Measurements from ENCODE around the gene SMIM1.

The SMIM1 gene

DNA sequence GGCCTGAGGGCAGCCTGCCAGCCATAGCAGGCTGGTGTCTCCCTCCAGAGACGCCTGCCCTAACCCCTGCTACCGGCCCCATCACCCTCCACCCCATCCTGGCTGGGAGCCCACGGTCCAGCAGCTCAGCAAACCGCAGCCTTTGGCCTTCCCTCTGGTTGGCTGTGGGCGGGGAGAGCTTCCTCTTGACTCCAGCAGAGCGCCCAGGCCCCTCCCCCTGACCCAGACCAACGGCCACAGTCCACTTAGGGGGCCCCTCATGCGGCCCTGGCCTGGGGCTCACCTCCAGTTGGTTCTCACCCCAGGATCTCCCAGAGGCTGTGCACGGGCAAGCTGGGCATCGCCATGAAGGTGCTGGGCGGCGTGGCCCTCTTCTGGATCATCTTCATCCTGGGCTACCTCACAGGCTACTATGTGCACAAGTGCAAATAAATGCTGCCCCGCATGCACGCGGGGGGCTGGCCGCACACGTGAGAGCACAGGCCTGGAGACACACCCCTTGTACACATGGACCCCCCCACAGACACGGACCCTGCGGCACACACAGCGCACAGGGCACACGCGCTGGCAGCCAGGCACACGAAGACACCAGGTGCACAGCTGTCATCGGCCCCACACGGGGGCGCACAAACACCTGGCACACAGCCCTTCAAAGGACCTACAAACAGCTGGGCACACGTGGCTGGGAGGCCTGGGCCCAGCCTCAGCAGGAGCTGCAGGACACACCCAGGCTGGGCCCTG, 3.1 kb downstream of the SMIM1 start:
- DNase-seq (ENCODE audit: low spot score) (no peak), ATAC-seq (ENCODE audit: low read depth) (peak; percentile 30)
- no peak overlapping the region for H3K4me3 ChIP-seq (ENCODE audit: severe bottlenecking)
- no peaks in the 10 kb centered on the region for H3K9me3 ChIP-seq (ENCODE audit: severe bottlenecking)
- TF ChIP-seq, protein P1, sequence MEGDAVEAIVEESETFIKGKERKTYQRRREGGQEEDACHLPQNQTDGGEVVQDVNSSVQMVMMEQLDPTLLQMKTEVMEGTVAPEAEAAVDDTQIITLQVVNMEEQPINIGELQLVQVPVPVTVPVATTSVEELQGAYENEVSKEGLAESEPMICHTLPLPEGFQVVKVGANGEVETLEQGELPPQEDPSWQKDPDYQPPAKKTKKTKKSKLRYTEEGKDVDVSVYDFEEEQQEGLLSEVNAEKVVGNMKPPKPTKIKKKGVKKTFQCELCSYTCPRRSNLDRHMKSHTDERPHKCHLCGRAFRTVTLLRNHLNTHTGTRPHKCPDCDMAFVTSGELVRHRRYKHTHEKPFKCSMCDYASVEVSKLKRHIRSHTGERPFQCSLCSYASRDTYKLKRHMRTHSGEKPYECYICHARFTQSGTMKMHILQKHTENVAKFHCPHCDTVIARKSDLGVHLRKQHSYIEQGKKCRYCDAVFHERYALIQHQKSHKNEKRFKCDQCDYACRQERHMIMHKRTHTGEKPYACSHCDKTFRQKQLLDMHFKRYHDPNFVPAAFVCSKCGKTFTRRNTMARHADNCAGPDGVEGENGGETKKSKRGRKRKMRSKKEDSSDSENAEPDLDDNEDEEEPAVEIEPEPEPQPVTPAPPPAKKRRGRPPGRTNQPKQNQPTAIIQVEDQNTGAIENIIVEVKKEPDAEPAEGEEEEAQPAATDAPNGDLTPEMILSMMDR (IDR thresholded peaks at IDR 0.05; ENCODE audit: poor library complexity, severe bottlenecking) = peak; percentile 54
- no peaks in the 10 kb centered on the region for H3K27me3 ChIP-seq (ENCODE audit: insufficient read depth, poor library complexity, severe bottlenecking)
- no peaks in the 10 kb centered on the region for H3K4me1 ChIP-seq (ENCODE audit: insufficient read depth, poor library complexity, severe bottlenecking)
- H3K36me3 ChIP-seq (ENCODE audit: low read depth) = peaks cover 8% of the 10 kb centered on the region; the same call in 1 of the 2 replicates
- H3K27ac ChIP-seq (ENCODE audit: poor library complexity, severe bottlenecking) = no peak overlapping the region

DNA sequence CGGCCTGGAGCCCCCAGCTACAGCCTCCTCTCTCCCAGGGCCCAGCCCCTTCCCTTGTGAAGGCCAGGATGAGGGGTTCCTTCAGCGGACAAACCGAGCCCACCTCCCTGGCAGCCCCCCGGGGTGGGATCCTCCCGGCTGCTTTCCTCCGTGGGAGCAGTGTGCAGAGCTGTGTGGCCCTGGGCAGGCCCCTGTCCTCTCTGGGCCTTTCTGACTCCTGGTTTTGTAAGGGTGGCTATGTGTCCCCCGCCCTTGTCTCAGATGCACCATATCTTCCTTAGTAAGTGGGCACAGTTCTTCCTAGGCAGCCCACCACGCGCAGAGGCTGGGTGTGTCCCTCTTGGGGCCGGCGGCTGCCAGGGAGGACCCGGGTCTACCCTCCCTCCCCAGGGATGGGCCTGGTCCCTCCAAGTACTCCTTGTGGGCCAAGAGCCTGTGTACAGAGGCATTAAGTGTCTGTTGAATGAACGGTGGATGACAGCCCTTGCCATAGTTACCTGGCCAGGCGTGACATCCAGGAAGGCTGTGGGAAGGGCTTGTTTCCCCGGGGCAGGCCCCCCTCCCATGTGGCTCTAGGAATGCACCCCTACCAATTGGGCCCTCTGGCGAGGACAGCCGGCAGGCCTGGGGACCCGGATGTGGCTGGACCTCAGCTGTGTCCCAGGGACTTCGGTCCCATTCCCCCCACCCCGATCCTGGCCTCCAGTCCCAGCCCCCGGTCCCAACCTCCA, 3.8 kb downstream of the SMIM1 start:
- H3K4me3 ChIP-seq (ENCODE audit: severe bottlenecking) = no peak overlapping the region
- no peaks in the 10 kb centered on the region for H3K9me3 ChIP-seq (ENCODE audit: severe bottlenecking)
- H3K4me1 ChIP-seq (ENCODE audit: insufficient read depth, poor library complexity, severe bottlenecking) = no peaks in the 10 kb centered on the region
- H3K27me3 ChIP-seq (ENCODE audit: insufficient read depth, poor library complexity, severe bottlenecking) = no peaks in the 10 kb centered on the region
- no peak for DNase-seq (ENCODE audit: low spot score)
- TF ChIP-seq, protein P1 (IDR thresholded peaks at IDR 0.05; ENCODE audit: poor library complexity, severe bottlenecking) = peak; percentile 25
- no peak for ATAC-seq (ENCODE audit: low read depth)
- H3K27ac ChIP-seq (ENCODE audit: poor library complexity, severe bottlenecking) = no peak overlapping the region
- peaks cover 14% of the 10 kb centered on the region for H3K36me3 ChIP-seq (ENCODE audit: low read depth)

DNA sequence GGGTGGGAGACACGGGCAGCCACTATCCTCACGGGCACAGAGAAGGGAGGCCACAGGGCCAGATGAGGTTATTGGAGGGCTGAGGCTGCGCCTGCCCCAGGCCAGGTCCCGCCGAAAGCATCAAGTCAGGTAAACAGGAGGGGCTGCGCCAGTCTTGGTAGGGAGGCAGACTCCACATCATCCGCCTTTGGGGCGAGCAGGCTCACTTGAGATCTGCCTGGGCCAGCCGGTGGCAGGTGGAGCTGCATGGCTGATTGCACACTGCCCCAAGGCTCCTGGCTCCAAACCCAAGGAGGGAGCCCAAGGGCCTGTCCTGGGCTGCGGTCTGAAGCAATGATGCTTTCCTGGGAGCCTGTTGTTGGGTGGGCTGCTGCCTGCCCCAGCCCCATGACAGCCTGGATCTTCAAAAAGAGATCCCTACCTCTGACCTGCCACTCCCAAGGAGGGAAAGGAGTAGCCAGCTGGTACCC, 4.6 kb downstream of the SMIM1 start:
- ATAC-seq (ENCODE audit: low read depth) (no peak), DNase-seq (ENCODE audit: low spot score) (no peak)
- H3K9me3 ChIP-seq (ENCODE audit: severe bottlenecking) = no peaks in the 10 kb centered on the region
- peaks cover 20% of the 10 kb centered on the region for H3K36me3 ChIP-seq (ENCODE audit: low read depth)
- TF ChIP-seq, protein P1 (IDR thresholded peaks at IDR 0.05; ENCODE audit: poor library complexity, severe bottlenecking) = no peak
- H3K27me3 ChIP-seq (ENCODE audit: insufficient read depth, poor library complexity, severe bottlenecking) = no peaks in the 10 kb centered on the region
- no peaks in the 10 kb centered on the region for H3K4me1 ChIP-seq (ENCODE audit: insufficient read depth, poor library complexity, severe bottlenecking)
- no peak overlapping the region for H3K4me3 ChIP-seq (ENCODE audit: severe bottlenecking)
- H3K27ac ChIP-seq (ENCODE audit: poor library complexity, severe bottlenecking) = no peak overlapping the region

- Histone ChIP-seq H3K36me3 (ENCODE audit: low read depth) (peaks cover 27% of the 10 kb centered on the region), H3K9me3 (ENCODE audit: severe bottlenecking) (no peaks in the 10 kb centered on the region), H3K4me1 (ENCODE audit: insufficient read depth, poor library complexity, severe bottlenecking) (no peaks in the 10 kb centered on the region), H3K4me3 (ENCODE audit: severe bottlenecking) (no peak overlapping the region), H3K27me3 (ENCODE audit: insufficient read depth, poor library complexity, severe bottlenecking) (no peaks in the 10 kb centered on the region), H3K27ac (ENCODE audit: poor library complexity, severe bottlenecking) (no peak overlapping the region)
- DNase-seq (ENCODE audit: low spot score) (no peak), ATAC-seq (ENCODE audit: low read depth) (no peak)
- TF ChIP-seq, protein P1 (IDR thresholded peaks at IDR 0.05; ENCODE audit: poor library complexity, severe bottlenecking) = no peak
Measured at GRCh38 chr1:3777647-3778589, 5.4 kb downstream of the SMIM1 start.

All from RWPE2 (cell line).